ENCODE measurements around the gene C22orf23. TPM values are rescaled to one million over a fixed set of nuclear protein-coding genes. Genes with fewer than 3 reads are reported as not detected.

The C22orf23 gene
- total and polyA plus RNA-seq, 2 of the 4 experiments (the other 2 are of a cell fraction), result 0.39 to 0.54 TPM

DNA sequence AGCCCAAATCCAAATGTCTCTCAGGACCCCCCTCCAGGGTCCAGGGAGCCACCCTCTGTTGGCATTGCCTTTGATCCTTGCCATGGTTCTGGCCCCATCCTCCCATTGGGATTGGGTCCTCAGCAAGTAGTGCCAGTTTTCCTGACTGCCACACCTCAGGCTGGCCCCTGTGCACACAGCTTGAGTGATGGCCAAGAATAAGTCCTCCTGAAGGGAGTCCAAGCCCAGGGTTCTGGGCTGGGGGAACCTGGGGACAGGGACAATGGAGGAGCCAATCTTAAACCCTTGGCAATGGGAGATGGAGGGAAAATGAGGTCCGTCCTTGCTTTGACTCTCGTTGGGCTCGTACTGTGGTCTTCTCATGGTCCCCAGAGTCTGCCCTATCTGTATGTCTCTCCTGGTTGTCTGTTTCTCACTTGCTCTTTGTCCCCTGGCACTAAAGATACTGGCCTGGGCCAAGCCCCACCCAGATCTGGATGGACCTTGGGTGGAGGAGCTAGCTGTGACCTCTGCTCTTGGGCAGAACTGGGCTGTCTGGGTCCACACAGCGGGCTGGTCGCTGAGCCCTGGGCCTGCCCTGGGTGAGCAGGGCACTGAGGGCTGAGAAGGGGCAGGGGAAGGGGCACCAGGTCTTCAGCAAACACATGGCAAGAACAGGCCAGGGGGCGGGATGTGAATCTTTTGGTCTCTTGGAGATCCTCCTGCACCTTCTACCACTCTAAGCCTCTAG is 28.0 kb upstream of the C22orf23 start:
- POLR2A ChIA-PET (ENCODE audit: unreplicated experiment), result no interaction called here

More for the DNA sequence above, 28.0 kb upstream of the C22orf23 start:
- intact Hi-C loops (cut with micrococcal nuclease), result no loop called here
- H3K4me1 ChIP-seq (ENCODE audit: control insufficient read depth, insufficient read depth, low read length), result no peaks in the 10 kb centered on the region
- WGBS, 2 experiments (ENCODE audit: extremely low coverage in 2 of 2, insufficient read length in 1 of 2), result 100% methylated on average over 2 of the region's 6 CpGs; no CpG with 5 or more reads in 1 of the 2 experiments
- H4K20me1 ChIP-seq (ENCODE audit: insufficient read depth, low read length), result no peaks in the 10 kb centered on the region
- no peak overlapping the region for H4K8ac ChIP-seq (ENCODE audit: low read depth in 2 of 2, low read length in 2 of 2)
- no peak overlapping the region for H2AFZ ChIP-seq (replicated peaks; ENCODE audit: low read length, poor library complexity)
- no peak overlapping the region for H2BK120ac ChIP-seq (ENCODE audit: low read depth, low read length)
- no peak overlapping the region for H3K4ac ChIP-seq (ENCODE audit: low read depth, low read length)
- no peaks in the 10 kb centered on the region; the same call in 1 of the 2 replicates for H3K36me3 ChIP-seq (ENCODE audit: control insufficient read depth, insufficient read depth, low read length)
- no peak overlapping the region for H3K4me2 ChIP-seq (ENCODE audit: low read depth, low read length)
- H3K23ac ChIP-seq (ENCODE audit: low read depth, low read length), result no peak overlapping the region
- in situ Hi-C loops (cut with MboI; ENCODE audit: low sequenced_read_pairs), result no loop called here
- ATAC-seq (ENCODE audit: low read depth), result no peak
- no peak overlapping the region for H2AK9ac ChIP-seq (replicated peaks; ENCODE audit: low read depth, low read length, poor library complexity)
- no peak overlapping the region for H2AK5ac ChIP-seq (ENCODE audit: low read depth, low read length)
- no peaks in the 10 kb centered on the region; the same call in 1 of the 2 replicates for H3K9me1 ChIP-seq (ENCODE audit: insufficient read depth, low read length)
- CTCF ChIA-PET, result no interaction called here
- no peak overlapping the region for H3K9ac ChIP-seq (ENCODE audit: low read depth, low read length)
- H2BK20ac ChIP-seq (ENCODE audit: low read depth, low read length), result no peak overlapping the region
- no peak overlapping the region for H3K4me3 ChIP-seq (ENCODE audit: insufficient read depth, low read depth, low read length)
- H2BK5ac ChIP-seq (ENCODE audit: low read depth, low read length, poor library complexity, severe bottlenecking), result no peak overlapping the region
- H3K79me1 ChIP-seq (ENCODE audit: low read depth in 1 of 2, low read length in 2 of 2), result no peaks in the 10 kb centered on the region
- no TSS peak for BruUV-seq (replicated peaks)
- no peak overlapping the region for H3K18ac ChIP-seq (ENCODE audit: low read depth, low read length)
- dilution Hi-C loops (cut with HindIII; ENCODE audit: low sequenced_read_pairs, unreplicated experiment), result no loop called here
- no peaks in the 10 kb centered on the region for H3K27me3 ChIP-seq (ENCODE audit: control insufficient read depth, insufficient read depth, low read length)
- no peak overlapping the region for H3K14ac ChIP-seq (replicated peaks; ENCODE audit: low read depth, low read length)
- no peak overlapping the region for H4K5ac ChIP-seq (ENCODE audit: low read depth, low read length)
- no peak for DNase-seq
- TF ChIP-seq MXI1 (IDR thresholded peaks at IDR 0.05; ENCODE audit: borderline replicate concordance, low read depth, low read length) (no peak), MAZ (IDR thresholded peaks at IDR 0.05; ENCODE audit: borderline replicate concordance, low read depth, low read length) (no peak), SMC3 (IDR thresholded peaks at IDR 0.05; ENCODE audit: low read depth, low read length) (no peak), CHD1 (IDR thresholded peaks at IDR 0.05; ENCODE audit: low read depth, low read length) (no peak), POLR2A (IDR thresholded peaks at IDR 0.05; ENCODE audit: low read depth, low read length) (no peak), NFE2L2 (IDR thresholded peaks at IDR 0.05; ENCODE audit: low read depth, low read length) (no peak), RCOR1 (IDR thresholded peaks at IDR 0.05; ENCODE audit: insufficient replicate concordance, low read length) (no peak), MAFK (IDR thresholded peaks at IDR 0.05; ENCODE audit: low read depth, low read length) (no peak), FOS (IDR thresholded peaks at IDR 0.05; ENCODE audit: low read depth, low read length) (no peak), CEBPB (IDR thresholded peaks at IDR 0.05; ENCODE audit: low read depth, low read length) (no peak), RFX5 (IDR thresholded peaks at IDR 0.05; ENCODE audit: low read depth, low read length) (no peak), RAD21 (IDR thresholded peaks at IDR 0.05; ENCODE audit: low read length) (no peak), BHLHE40 (IDR thresholded peaks at IDR 0.05; ENCODE audit: low read depth, low read length) (no peak)
- TF ChIP-seq, protein P1, sequence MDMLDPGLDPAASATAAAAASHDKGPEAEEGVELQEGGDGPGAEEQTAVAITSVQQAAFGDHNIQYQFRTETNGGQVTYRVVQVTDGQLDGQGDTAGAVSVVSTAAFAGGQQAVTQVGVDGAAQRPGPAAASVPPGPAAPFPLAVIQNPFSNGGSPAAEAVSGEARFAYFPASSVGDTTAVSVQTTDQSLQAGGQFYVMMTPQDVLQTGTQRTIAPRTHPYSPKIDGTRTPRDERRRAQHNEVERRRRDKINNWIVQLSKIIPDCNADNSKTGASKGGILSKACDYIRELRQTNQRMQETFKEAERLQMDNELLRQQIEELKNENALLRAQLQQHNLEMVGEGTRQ (IDR thresholded peaks at IDR 0.05; ENCODE audit: low read depth, low read length), result no peak
- TF ChIP-seq, protein P2, sequence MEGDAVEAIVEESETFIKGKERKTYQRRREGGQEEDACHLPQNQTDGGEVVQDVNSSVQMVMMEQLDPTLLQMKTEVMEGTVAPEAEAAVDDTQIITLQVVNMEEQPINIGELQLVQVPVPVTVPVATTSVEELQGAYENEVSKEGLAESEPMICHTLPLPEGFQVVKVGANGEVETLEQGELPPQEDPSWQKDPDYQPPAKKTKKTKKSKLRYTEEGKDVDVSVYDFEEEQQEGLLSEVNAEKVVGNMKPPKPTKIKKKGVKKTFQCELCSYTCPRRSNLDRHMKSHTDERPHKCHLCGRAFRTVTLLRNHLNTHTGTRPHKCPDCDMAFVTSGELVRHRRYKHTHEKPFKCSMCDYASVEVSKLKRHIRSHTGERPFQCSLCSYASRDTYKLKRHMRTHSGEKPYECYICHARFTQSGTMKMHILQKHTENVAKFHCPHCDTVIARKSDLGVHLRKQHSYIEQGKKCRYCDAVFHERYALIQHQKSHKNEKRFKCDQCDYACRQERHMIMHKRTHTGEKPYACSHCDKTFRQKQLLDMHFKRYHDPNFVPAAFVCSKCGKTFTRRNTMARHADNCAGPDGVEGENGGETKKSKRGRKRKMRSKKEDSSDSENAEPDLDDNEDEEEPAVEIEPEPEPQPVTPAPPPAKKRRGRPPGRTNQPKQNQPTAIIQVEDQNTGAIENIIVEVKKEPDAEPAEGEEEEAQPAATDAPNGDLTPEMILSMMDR (conservative IDR thresholded peaks at IDR 0.05; ENCODE audit: low read depth, low read length), result no peak
- TF ChIP-seq, protein P3, sequence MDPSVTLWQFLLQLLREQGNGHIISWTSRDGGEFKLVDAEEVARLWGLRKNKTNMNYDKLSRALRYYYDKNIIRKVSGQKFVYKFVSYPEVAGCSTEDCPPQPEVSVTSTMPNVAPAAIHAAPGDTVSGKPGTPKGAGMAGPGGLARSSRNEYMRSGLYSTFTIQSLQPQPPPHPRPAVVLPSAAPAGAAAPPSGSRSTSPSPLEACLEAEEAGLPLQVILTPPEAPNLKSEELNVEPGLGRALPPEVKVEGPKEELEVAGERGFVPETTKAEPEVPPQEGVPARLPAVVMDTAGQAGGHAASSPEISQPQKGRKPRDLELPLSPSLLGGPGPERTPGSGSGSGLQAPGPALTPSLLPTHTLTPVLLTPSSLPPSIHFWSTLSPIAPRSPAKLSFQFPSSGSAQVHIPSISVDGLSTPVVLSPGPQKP (IDR thresholded peaks at IDR 0.05; ENCODE audit: borderline replicate concordance, low read depth, low read length), result no peak
- no peak overlapping the region for H4K91ac ChIP-seq (ENCODE audit: insufficient read depth, low read depth, low read length)
- no peaks in the 10 kb centered on the region for H3K9me3 ChIP-seq (ENCODE audit: control insufficient read depth, insufficient read depth, low read length)
- H3K27ac ChIP-seq (ENCODE audit: insufficient read depth, low read length), result no peak overlapping the region
- no peak overlapping the region for H2BK15ac ChIP-seq (ENCODE audit: low read depth, low read length)
- no peak overlapping the region for H3K56ac ChIP-seq (ENCODE audit: extremely low read depth, insufficient read depth, low read length)
